ENCODE results near the gene DNAH1. TPM values are rescaled to one million over a fixed set of nuclear protein-coding genes. Genes with fewer than 3 reads are reported as not detected.

DNAH1 gene
- total and polyA plus RNA-seq, 3 donors from 2014 or later: 40.0 to 50.4 (median 49.1) TPM

DNA sequence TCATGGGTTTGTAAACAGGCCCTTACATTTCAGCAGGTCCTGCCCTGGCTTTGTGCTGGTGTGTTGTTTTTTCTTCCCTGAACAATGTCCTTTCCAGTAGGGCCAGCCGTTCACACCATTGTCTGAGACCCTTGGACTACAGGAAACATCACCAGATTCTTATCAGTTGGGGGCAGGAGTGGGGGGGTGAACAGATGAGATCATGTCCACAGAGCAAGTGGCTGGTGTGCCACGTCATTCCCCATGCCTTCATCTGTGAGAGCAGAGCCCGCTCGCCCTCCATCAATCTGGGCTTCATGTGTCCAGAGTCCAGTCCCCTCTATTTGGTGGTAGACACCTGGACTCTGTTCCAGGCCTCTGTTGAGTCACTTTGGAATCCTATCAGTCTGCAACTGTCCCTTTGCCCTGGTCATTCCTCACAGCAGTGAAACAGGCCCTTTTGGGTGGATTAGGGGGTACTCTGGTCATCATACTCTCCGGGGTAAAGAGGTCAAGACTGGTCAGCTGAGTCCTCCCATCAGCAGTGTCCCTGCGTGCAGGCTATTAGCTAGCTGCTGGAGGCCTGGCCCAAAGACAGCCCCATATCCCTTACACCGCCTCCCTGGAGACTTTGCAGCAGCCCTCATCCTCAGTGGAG lies 113.8 kb downstream of the DNAH1 start:
- DNase-seq: no peak

DNA sequence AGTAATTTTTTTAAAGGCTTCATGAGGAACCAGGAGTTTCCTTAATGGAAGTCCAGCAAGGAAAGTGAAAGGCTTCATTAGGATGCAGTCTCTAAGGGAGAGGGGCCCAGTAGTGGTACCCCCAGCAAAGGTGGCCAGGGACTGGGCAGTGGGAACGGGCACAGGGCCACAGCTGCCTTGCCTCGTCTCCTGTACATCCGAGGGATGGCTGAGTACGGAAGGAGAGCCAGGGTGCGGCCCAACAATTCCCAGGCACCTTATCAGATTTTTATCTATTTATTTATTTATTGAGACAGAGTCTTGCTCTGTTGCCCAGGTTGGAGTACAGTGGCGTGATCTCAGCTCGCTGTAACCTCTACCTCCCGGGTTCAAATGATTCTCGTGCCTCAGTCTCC lies 114.3 kb downstream of the DNAH1 start:
- Histone ChIP-seq H3K36me3 (ENCODE audit: low read depth, missing control alignments) (no peaks in the 10 kb centered on the region), H3K27me3 (no peaks in the 10 kb centered on the region), H3K4me1 (peaks cover 20% of the 10 kb centered on the region), H3K27ac (no peak overlapping the region), H3K4me3 (no peak overlapping the region), H3K9me3 (no peaks in the 10 kb centered on the region)
- DNase-seq: no peak
- no peak for TF ChIP-seq POLR2A (IDR thresholded peaks at IDR 0.05)
- TF ChIP-seq, protein P1, sequence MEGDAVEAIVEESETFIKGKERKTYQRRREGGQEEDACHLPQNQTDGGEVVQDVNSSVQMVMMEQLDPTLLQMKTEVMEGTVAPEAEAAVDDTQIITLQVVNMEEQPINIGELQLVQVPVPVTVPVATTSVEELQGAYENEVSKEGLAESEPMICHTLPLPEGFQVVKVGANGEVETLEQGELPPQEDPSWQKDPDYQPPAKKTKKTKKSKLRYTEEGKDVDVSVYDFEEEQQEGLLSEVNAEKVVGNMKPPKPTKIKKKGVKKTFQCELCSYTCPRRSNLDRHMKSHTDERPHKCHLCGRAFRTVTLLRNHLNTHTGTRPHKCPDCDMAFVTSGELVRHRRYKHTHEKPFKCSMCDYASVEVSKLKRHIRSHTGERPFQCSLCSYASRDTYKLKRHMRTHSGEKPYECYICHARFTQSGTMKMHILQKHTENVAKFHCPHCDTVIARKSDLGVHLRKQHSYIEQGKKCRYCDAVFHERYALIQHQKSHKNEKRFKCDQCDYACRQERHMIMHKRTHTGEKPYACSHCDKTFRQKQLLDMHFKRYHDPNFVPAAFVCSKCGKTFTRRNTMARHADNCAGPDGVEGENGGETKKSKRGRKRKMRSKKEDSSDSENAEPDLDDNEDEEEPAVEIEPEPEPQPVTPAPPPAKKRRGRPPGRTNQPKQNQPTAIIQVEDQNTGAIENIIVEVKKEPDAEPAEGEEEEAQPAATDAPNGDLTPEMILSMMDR (IDR thresholded peaks at IDR 0.05): no peak
- WGBS, 2 donors: 87 to 98% methylated on average over 9 of the region's 9 CpGs
- intact Hi-C loops (cut with DNase I; ENCODE audit: low total_unique reads): no loop called here

More for the DNA sequence above, 113.8 kb downstream of the DNAH1 start:
- H3K4me1 ChIP-seq: peaks cover 20% of the 10 kb centered on the region
- no peak overlapping the region for H3K27ac ChIP-seq
- H3K4me3 ChIP-seq: no peak overlapping the region
- TF ChIP-seq POLR2A (IDR thresholded peaks at IDR 0.05): no peak
- TF ChIP-seq, protein P1 (IDR thresholded peaks at IDR 0.05): no peak
- no peaks in the 10 kb centered on the region for H3K27me3 ChIP-seq
- H3K9me3 ChIP-seq: no peaks in the 10 kb centered on the region
- intact Hi-C loops (cut with DNase I; ENCODE audit: low total_unique reads): no loop called here
- WGBS, 2 donors: 84 to 90% methylated on average over 5 to 7 of the region's 7 CpGs
- no peaks in the 10 kb centered on the region for H3K36me3 ChIP-seq (ENCODE audit: low read depth, missing control alignments)

DNA sequence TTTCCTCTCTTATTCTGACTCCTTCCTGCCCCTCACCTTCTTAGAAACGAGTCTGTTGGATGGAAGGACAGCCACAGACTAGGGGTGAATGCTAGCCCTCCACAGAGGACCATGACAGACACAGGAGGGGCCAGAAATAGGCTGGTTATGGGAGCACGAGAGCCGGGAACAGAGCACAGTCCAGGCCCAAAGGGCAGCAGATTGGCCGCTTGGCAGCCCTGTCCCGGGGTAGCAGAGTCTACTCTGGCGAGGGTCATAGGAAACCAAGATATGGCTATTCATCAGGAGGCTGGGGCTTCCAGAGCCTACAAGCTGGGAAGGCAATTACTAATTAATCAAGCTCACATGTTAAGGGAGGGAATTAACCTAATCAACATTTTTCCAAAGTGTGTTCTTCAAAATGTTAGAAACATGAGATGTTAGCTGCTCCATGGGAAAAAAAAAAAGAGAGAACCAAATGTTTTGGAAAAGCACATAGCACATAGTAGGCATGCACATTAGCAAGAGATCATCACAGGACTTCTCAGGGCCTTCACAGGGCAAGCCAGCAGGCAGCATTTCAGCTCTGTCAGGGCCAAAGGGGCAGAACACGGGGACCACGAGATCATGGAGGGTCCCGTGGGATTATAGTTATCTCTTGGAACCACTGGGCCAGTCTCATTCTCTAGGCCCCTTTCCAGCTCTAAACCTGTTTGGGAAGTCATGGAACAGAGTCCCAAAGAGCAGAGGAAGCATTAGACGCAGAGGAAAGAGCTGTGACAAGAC lies 115.5 kb downstream of the DNAH1 start:
- no peak overlapping the region for H3K27ac ChIP-seq
- WGBS, 2 donors: 77 to 79% methylated on average over 10 of the region's 10 CpGs
- intact Hi-C loops (cut with DNase I; ENCODE audit: low total_unique reads): no loop called here

DNA sequence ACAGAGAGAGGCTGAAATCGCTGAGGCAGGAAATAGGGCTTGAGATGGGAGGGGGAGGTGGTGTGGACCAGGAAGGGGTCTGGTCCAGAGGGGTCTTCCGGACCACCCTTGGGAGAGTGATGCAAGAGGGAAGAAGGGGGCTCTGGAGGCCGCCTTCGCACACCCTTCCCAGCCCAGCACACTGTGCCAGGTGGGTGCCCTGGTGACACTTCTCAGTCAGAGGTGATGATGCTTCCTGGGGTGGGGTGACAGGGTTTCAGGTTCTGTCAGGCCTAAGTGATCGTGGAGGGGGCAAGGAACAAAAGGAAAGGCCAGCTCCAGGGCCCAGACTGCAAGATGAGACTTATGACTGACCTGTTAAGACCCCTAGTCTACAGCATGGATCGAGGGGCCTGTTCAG lies 116.1 kb downstream of the DNAH1 start:
- Histone ChIP-seq H3K27me3 (no peaks in the 10 kb centered on the region), H3K4me1 (peaks cover 20% of the 10 kb centered on the region), H3K36me3 (ENCODE audit: low read depth, missing control alignments) (no peaks in the 10 kb centered on the region), H3K27ac (no peak overlapping the region), H3K9me3 (no peaks in the 10 kb centered on the region), H3K4me3 (no peak overlapping the region)
- WGBS, 2 donors: 83 to 90% methylated on average over 6 of the region's 6 CpGs
- intact Hi-C loops (cut with DNase I; ENCODE audit: low total_unique reads): no loop called here
- TF ChIP-seq, protein P1 (IDR thresholded peaks at IDR 0.05): no peak
- TF ChIP-seq POLR2A (IDR thresholded peaks at IDR 0.05): no peak
- no peak for DNase-seq

More for the DNA sequence above, 115.5 kb downstream of the DNAH1 start:
- no peak overlapping the region for H3K4me3 ChIP-seq
- no peak for DNase-seq
- TF ChIP-seq POLR2A (IDR thresholded peaks at IDR 0.05): no peak
- TF ChIP-seq, protein P1 (IDR thresholded peaks at IDR 0.05): no peak
- no peaks in the 10 kb centered on the region for H3K9me3 ChIP-seq
- H3K27me3 ChIP-seq: no peaks in the 10 kb centered on the region
- H3K36me3 ChIP-seq (ENCODE audit: low read depth, missing control alignments): no peaks in the 10 kb centered on the region
- H3K4me1 ChIP-seq: peaks cover 20% of the 10 kb centered on the region

All from testis (tissue), 3 donors.